Measurements from ENCODE around the gene TCAP.

DNA sequence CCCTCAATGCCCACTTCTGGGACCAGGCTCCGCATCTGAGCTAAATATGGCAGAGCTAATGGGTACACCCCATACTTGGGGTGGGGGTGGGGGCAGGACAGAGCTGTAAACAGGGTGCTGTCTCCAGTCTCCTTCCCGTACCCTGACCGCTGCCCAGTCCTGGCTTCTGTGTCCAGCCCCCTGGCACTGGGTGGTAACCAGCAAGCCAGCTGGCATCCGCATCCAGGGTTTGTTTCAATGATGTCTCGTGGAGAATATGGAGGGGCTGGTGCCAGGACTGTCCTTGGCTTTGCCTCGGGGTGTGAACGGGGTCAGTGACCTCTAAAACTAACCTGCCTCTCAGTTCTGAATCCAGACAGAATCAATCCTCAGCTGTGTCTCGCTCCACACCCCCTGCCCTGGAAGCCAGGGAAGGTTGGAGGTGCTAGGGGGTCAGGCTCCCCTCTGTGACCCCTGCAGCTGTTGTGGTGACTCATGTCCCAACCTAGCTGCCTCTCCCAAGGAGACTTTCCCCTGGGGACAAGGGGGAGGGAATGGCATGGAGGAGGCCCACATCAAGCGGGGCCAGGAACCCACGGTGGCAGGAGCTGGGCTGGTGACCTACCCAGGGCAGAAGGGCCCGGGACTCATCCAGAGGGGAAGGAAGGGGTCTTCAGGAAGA is 1.6 kb downstream of the TCAP start:
- no peak for TF ChIP-seq EZH2 (IDR thresholded peaks at IDR 0.05; ENCODE audit: borderline replicate concordance, low read depth, low read length, poor library complexity, severe bottlenecking)
- TF ChIP-seq, protein P1, sequence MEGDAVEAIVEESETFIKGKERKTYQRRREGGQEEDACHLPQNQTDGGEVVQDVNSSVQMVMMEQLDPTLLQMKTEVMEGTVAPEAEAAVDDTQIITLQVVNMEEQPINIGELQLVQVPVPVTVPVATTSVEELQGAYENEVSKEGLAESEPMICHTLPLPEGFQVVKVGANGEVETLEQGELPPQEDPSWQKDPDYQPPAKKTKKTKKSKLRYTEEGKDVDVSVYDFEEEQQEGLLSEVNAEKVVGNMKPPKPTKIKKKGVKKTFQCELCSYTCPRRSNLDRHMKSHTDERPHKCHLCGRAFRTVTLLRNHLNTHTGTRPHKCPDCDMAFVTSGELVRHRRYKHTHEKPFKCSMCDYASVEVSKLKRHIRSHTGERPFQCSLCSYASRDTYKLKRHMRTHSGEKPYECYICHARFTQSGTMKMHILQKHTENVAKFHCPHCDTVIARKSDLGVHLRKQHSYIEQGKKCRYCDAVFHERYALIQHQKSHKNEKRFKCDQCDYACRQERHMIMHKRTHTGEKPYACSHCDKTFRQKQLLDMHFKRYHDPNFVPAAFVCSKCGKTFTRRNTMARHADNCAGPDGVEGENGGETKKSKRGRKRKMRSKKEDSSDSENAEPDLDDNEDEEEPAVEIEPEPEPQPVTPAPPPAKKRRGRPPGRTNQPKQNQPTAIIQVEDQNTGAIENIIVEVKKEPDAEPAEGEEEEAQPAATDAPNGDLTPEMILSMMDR (conservative IDR thresholded peaks at IDR 0.05; ENCODE audit: low read depth, low read length) = no peak
